ENCODE data around the gene CCDC12. TPM values are rescaled to one million over a fixed set of nuclear protein-coding genes. Genes with fewer than 3 reads are reported as not detected.

CCDC12 gene
- total and polyA plus RNA-seq, 2 of the 13 experiments (the other 11 are each of a cell fraction or from before 2014, with no cell fraction given) = 30.1 to 49.5 TPM

DNA sequence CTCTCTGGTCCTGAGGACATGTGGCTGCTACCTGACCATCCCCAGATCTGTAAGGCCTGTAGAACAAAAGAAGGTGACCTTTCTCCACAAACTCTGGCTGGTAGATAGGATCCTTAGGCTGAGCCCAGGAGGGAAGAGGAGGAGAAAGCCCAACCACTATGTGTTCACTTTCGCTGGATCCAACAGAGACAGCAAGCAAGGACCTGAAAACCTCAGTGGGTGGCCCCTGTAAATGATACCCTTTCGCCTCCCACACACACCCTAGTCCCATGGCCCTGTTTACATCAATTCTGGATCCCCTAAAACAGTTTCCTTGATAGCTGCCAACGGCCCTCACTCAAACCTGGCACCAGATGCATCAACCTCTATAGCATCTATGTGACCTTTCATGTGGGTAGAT lies 22.4 kb downstream of the CCDC12 start:
- Histone ChIP-seq H3K27ac (ENCODE audit: extremely low read length, insufficient read depth, low read length) (no peak overlapping the region), H3K36me3 (replicated peaks in 1 of 2; ENCODE audit: control insufficient read depth in 1 of 2, insufficient read depth in 2 of 2, low read length in 2 of 2) (peaks cover 1 to 3% of the 10 kb centered on the region in 2 experiments; a peak in 2 of 5 replicates), H4K20me1 (ENCODE audit: insufficient read depth, low read length) (peaks cover 63% of the 10 kb centered on the region), H3K4me3 (replicated peaks in 1 of 3; ENCODE audit: insufficient read depth in 1 of 3, low read depth in 2 of 3, low read length in 3 of 3) (no peak overlapping the region), H3K27me3 (ENCODE audit: control insufficient read depth in 1 of 2, insufficient read depth in 2 of 2, low read length in 2 of 2) (no peaks in the 10 kb centered on the region), H2AFZ (ENCODE audit: low read length) (no peak overlapping the region), H3K4me2 (ENCODE audit: low read depth, low read length) (no peak overlapping the region), H3K9me3 (ENCODE audit: low read length) (no peaks in the 10 kb centered on the region), H3K9ac (ENCODE audit: insufficient read depth, low read depth, low read length) (no peak overlapping the region), H3K4me1 (ENCODE audit: insufficient read depth, low read length) (peaks cover 81% of the 10 kb centered on the region), H3K79me2 (ENCODE audit: insufficient read depth, low read length) (peaks cover 91% of the 10 kb centered on the region)
- ATAC-seq (no peak), FAIRE-seq (no peak), DNase-seq (ENCODE audit: low spot score) (no peak)
- no TSS peak for BruUV-seq (replicated peaks)
- ChIA-PET POLR2A (interaction anchor here (1.2 kb wide), 1 partner anchor 25 kb away, joined by 4 read pairs; the partner anchor contains the start of gene NBEAL2), CTCF (ENCODE audit: low intra/inter-chr PET ratio, low total read pairs) (no interaction called here)
- intact Hi-C loops (cut with micrococcal nuclease; ENCODE audit: unreplicated experiment) (no loop called here), in situ Hi-C loops (cut with HindIII; ENCODE audit: extremely low pct_ligation_motif_present, low pct_unique_long_range_greater_than_20kb) (no loop called here)
- 96% methylated on average over 3 of the region's 3 CpGs for WGBS (ENCODE audit: low lambda C conversion rate)
- no peak for TF ChIP-seq TARDBP (CRISPR knock-in tag; IDR thresholded peaks at IDR 0.05)
- no peak for TF ChIP-seq ZNF18 (CRISPR knock-in tag; IDR thresholded peaks at IDR 0.05; ENCODE audit: insufficient replicate concordance)
- TF ChIP-seq NCOA5 (CRISPR knock-in tag; IDR thresholded peaks at IDR 0.05) = no peak
- TF ChIP-seq XRCC5 (optimal IDR thresholded peaks at IDR 0.05; ENCODE audit: low read length) = no peak
- no peak for TF ChIP-seq RBAK (CRISPR knock-in tag; IDR thresholded peaks at IDR 0.05)
- no peak for TF ChIP-seq CAMTA2 (CRISPR knock-in tag; IDR thresholded peaks at IDR 0.05; ENCODE audit: borderline replicate concordance)
- TF ChIP-seq ZBTB10 (CRISPR knock-in tag; IDR thresholded peaks at IDR 0.05; ENCODE audit: borderline replicate concordance) = no peak
- TF ChIP-seq SP4 (CRISPR knock-in tag; IDR thresholded peaks at IDR 0.05) = no peak
- TF ChIP-seq SRY (CRISPR knock-in tag; IDR thresholded peaks at IDR 0.05) = no peak
- TF ChIP-seq GTF3A (CRISPR knock-in tag; conservative IDR thresholded peaks at IDR 0.05) = no peak
- TF ChIP-seq POLR2G (IDR thresholded peaks at IDR 0.05; ENCODE audit: low read depth, low read length) = no peak
- no peak for TF ChIP-seq HOXA9 (CRISPR knock-in tag; IDR thresholded peaks at IDR 0.05; ENCODE audit: borderline replicate concordance)
- TF ChIP-seq ZBED4 (CRISPR knock-in tag; IDR thresholded peaks at IDR 0.05; ENCODE audit: borderline replicate concordance) = no peak
- TF ChIP-seq BCL6 (CRISPR knock-in tag; IDR thresholded peaks at IDR 0.05) = no peak
- TF ChIP-seq SOX13 (IDR thresholded peaks at IDR 0.05) = no peak
- no peak for TF ChIP-seq SOX13 (CRISPR knock-in tag; conservative IDR thresholded peaks at IDR 0.05 in 1 of 2, IDR thresholded peaks at IDR 0.05 in 1 of 2)
